Left renal pelvis (tissue), 4 donors: ENCODE results near the gene PANX2. TPM values are rescaled to one million over a fixed set of nuclear protein-coding genes. Genes with fewer than 3 reads are reported as not detected.
"Not testable (repeated sequence)": the region's sequence is repeated elsewhere in the genome, so short reads cannot be mapped to it uniquely, and the experiment has no call there.

Source experiments
- DNase-seq, 4 donors: peaks; one replicate each; pipeline ENCODE4 v3.0.0-alpha.2; 2013; ENCODE audit warnings: low read depth in 4 of 4, low spot score in 3 of 4
- polyA plus RNA-seq, 4 donors: library from polyadenylated mRNA; unstranded; fragments of 120-200 nt; gene quantifications; one replicate each; pipeline ENCODE4 v1.2.1, GENCODE V29; 2013; ENCODE audit not compliant: insufficient read length in 4 of 4

PANX2 gene
- polyA plus RNA-seq, 4 donors, result 0.12 to 2.3 (median 1.2) TPM

GRCh38 chr22:50194037-50194805 is 23.7 kb downstream of the PANX2 start:
- DNase-seq, result no peak

DNA sequence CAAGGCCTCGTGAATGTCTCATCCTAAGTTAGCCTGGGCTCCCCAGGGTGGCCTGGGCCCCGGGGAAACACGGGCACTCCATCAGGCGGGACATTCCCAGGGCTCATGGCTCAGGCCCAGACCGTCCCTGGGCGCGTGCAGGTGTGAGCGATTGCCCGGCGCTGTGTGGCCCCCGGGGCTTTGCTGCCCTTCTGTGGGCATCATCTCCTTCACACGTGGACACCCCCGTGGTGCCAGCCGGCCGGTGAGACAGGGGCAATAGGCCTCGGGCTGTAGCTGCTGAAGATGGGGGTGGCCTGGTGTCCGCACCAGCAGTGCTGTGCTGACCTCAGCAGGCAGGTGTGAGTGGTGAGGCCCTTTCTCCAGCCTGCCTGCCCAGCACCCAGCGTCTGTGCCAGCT is 25.7 kb downstream of the PANX2 start:
- no peak for DNase-seq

DNA sequence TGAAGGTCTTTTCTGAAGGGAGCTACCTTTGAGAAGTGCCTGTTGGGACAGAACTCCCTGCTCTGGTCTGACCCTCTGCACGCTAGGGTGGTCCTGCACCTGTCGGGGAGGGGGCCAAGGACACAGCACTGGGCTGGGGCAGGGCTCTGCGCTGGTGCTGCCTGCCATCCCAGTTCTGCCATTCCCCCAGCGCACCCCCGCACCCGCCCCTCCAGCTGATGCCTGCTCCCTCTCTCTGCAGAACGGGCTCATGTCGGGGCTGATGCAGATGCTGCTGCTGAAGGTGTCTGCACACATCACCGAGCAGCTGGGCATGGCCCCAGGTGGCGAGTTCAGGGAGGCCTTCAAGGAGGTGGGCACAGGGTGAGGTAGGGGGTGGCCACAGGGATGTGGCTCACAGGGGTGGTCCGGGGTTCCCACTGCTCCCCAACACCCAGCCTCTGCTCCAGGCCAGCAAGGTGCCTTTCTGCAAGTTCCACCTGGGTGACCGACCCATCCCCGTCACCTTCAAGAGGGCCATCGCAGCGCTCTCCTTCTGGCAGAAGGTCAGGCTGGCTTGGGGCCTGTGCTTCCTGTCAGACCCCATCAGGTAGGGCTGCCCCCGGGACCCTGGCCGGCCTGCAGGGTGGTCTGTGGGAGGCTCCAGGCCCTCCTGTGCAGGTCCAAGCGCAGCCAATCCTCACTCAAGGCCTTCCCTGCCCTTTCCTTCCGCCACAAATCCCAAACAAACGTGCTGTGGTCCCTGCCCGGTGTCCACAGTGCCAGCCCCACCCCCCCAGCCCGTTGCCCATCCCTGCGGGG is 26.7 kb downstream of the PANX2 start:
- no peak for DNase-seq

DNA sequence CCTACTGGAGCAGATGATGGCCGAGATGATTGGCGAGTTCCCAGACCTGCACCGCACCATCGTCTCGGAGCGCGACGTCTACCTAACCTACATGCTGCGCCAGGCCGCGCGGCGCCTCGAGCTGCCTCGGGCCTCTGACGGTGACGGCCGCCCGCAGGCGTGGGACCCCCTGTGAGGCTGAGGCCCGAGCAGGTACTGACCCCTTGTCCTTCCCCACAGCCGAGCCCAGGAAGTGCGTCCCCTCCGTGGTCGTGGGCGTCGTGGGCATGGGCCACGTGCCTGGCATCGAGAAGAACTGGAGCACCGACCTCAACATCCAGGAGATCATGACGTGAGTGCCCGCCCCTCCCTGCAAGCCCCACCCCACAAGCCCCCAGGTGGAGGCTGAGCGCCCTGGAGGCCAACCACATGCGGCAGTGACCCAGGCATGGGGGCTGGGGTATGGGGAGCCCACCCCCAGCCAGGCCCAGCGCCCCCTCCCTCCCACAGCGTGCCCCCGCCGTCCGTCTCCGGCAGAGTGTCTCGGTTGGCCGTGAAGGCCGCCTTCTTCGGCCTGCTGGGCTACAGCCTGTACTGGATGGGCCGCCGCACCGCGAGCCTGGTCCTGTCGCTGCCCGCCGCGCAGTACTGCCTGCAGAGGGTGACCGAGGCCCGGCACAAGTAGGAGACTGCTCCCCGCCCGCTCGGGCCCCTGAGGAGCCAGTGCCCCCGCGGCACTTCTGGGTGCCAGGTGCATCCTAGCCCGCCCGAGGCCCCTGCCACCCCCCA is 27.5 kb downstream of the PANX2 start:
- no peak for DNase-seq

- DNase-seq, result no peak
Observed at GRCh38 chr22:50198624-50199017, 28.1 kb downstream of the PANX2 start.

GRCh38 chr22:50199251-50199721 is 28.8 kb downstream of the PANX2 start:
- DNase-seq, result no peak

DNA sequence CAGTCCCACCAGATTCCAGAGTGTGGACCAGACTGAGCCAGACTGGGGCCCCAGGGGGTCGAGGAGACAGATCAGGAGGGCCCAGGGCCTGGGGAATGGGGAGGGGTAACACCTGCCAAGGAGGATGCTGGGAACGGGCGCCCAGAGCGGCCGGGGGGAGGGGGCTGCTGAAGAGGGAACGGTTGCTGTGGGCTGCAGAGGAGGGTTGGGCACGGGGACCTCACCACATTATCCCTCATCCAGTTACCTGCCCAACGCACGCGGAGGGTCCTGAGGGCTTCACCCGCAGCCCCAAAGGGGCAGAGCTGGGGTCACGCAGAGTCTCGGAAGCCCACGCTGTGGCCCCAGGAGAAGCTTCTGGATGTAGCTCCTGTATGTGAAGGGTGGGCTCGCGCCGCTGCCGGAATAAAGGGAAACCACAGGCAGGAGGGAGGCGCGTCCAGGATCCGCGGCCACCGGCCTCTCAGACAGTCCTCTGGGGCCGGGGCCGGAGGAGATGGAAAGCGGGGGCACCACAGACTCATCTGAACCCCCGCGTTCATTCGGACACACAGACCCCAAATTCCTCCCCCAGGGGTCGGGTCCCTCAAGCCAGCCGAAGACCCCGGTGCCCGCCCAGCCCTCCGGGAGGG is 29.4 kb downstream of the PANX2 start:
- DNase-seq, result no peak

- peak; percentile 62 to 79 (median 78) for DNase-seq
Observed at GRCh38 chr22:50200461-50201190, 30.1 kb downstream of the PANX2 start, which contains the start of gene SELENOO. Gene SELENOO (plus strand): TSS chr22:50201011. CDS start chr22:50201037, 26 bp downstream.

- DNase-seq, result no peak
Observed at GRCh38 chr22:50201191-50202129, 30.9 kb downstream of the PANX2 start.

GRCh38 chr22:50202130-50202666 is 31.7 kb downstream of the PANX2 start:
- DNase-seq, result no peak

DNA sequence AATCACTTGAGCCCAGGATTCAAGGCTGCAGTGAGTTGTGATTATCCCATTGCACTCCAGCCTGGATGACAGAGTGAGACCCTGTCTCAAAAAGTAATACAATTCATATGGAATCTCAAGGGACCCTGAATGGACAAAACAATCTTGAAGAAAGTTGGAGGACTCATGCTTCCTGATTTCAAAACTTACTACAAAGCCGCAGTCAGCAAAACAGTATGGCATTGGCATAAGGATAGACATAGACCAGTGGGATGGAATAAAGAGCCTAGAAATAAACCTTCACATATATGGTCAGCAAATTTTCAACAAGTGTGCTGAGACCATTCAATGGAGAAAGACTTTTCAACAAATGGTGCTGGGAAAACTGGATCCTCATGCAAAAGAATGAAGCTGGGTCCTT is 32.8 kb downstream of the PANX2 start:
- no peak for DNase-seq

DNA sequence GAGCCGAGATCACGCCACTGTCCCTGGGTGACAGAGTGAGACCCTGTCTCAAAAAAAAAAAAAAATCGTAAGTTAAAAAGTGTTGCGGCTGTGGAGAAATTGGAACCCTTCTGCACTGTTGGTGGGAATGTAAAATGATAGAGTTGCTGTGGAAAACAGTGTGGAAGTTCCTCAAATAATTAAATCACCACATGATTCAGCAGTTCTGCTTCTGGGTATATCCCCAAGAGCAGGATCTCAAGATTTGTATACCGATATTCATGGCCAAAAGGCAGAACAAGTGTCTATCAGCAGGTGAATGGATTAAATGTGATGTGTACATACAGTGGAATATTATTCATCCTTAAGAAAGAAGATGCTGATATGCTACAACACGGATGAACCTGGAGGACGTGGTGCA is 34.0 kb downstream of the PANX2 start:
- no peak for DNase-seq

DNA sequence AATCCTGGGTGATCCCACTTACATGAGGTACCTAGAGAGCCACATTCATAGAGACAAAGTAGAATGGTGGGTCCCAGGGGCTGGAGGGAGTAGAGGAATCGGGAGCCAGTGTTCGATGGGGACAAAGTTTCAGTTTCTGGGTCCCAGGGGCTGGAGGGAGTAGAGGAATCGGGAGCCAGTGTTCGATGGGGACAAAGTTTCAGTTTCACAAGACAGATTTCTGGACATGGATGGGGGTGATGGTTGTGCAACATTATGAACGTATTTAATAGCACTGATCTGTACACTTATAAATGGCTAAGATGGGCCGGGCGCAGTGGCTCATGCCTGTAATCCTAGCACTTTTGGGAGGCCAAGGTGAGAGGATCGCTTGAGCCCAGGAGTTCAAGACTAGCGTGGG is 34.5 kb downstream of the PANX2 start:
- DNase-seq, result not testable (repeated sequence)

DNA sequence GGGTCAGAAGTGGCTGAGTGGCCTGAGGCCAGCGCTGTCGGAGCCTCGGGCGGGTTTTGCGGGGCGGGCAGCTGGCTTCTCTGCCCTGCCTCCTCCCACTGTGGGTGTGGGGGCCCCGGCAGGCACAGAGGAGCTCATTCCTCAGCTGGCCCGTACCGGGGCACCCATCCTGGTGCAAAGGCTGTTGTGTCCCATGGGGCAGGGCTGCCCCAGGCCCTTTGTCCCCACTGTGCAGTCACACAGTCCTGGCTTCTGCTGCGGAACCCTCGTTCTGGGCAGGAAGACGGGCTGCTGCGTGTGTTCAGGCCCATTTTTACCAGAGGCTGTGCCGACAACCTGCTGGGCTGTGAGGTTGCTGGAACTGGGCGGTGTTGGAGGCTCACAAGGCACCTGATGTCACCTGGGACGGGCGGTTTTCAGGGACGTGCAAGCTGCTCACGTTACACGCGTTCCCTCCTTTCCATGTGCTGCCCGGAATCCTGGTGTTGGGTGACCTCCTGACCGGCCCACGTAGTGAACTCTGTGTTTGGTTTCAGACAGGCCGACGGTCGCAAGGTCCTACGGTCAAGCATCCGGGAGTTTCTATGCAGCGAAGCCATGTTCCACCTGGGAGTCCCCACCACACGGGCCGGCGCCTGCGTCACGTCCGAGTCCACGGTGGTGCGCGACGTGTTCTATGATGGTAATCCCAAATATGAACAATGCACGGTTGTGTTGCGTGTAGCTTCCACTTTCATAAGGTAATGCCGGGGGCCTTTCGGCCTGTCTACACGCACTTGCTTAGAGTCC is 35.4 kb downstream of the PANX2 start:
- no peak for DNase-seq

GRCh38 chr22:50206599-50206998 is 36.1 kb downstream of the PANX2 start:
- DNase-seq, result no peak

- no peak for DNase-seq
Observed at GRCh38 chr22:50207383-50208140, 37.0 kb downstream of the PANX2 start.

- DNase-seq, result no peak
Observed at GRCh38 chr22:50208430-50208938, 38.0 kb downstream of the PANX2 start.
